ENCODE measurements around the gene EGR2.
"Not testable (repeated sequence)": the region's sequence is repeated elsewhere in the genome, so short reads cannot be mapped to it uniquely, and the experiment has no call there.

The EGR2 gene

DNA sequence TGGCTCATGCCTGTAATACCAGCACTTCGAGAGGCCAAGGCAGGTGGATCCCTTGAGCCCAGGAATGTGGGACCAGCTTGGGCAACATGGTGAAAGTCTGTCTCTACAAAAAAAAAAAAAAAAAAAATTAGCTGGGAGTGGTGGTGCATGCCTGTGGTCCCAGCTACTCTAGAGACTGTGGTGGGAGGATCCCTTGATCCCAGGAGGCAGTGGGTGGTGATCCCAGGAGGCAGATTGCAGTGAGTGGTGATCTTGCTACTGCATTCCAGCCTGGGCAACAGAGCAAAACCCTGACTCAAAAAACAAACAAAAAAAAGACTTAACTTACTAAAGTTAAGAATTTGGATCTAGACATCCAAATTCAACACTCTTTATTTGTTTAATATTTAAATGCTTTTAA, 21.9 kb downstream of the EGR2 start:
- DNase-seq (ENCODE audit: low spot score): peak; percentile 79

- DNase-seq (ENCODE audit: low spot score): no peak
Measured at GRCh38 chr10:62792261-62792660, 23.9 kb downstream of the EGR2 start.

- DNase-seq (ENCODE audit: low spot score): no peak
Measured at GRCh38 chr10:62790571-62790970, 25.6 kb downstream of the EGR2 start.

DNA sequence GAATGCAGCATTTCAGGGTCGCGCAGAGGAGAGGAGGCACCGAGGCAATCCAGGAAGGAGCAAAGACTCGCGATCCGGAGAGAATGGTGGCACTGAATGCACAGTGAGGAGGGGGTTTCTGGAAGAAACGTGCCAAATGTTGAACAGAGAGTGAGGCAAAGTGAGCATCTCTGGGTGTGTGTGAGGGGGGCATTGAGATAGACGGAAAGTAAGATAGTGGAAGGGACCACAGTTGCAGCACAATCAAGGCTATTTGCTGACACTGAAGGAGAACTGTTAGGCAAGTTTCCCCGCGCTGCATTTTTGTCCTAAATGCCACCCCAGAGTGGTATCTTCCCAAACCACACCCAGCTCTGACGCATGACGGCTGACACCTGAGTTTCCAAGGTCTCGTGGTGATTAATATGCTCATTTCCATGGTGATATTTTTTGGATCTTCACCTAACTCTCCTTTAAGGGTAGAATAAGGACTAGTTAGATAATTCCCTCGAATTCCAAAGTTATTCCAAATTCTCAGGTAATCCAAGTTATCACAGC, 26.1 kb downstream of the EGR2 start:
- DNase-seq (ENCODE audit: low spot score): no peak

DNA sequence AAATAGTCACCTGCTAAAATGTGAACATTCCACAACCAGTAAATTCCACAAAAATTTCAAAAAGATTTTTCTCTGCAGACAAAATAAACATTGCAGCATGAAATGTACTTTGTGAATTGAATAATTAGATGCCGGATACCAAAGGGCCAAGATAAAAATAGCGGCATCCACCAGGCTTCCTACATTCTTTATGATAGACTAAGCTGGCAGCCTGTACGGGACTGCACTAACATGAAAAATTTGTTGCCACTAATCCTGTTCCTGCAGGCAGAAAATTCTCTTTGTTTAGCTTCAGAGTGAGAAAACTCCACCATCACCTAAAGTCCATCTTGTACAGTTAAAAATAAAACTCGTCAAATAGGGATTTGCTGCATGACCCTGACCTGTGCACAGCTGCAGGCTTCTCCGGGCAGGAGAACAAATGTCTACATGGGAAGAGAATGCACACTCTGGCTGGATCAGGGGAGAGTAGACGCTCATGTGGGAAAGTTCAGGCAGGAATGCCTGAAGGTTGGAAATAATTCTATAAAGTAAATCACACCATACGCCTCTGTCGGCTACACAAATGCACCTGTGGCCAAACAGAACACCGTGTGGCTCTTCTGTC, 27.2 kb downstream of the EGR2 start:
- DNase-seq (ENCODE audit: low spot score): no peak

GRCh38 chr10:62788285-62788684, 27.9 kb downstream of the EGR2 start:
- not testable (repeated sequence) for DNase-seq (ENCODE audit: low spot score)

GRCh38 chr10:62784537-62784936, 31.6 kb downstream of the EGR2 start:
- DNase-seq (ENCODE audit: low spot score): not testable (repeated sequence)

GRCh38 chr10:62779487-62780248, 36.5 kb downstream of the EGR2 start:
- peak; percentile 90 for DNase-seq (ENCODE audit: low spot score)

DNA sequence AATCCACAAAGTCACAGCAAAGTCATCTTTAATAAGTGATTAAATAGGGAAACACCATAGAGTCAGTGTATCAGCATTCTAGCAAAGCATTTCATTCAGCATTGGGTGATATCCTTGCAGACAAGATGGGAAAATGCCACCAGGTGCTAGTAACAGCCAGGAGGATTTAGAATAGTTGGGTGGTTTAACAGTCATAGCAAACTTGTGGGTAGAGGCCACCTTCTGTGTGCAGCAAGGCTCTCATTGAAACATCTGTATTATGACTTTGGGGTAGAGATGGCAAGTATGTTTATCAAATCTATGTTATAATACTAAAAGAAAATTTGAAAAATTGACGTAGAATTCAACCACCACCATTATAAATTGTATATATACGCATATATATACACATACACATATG, 38.0 kb downstream of the EGR2 start:
- peak; percentile 38 for DNase-seq (ENCODE audit: low spot score)

GRCh38 chr10:62772186-62772974, 43.8 kb downstream of the EGR2 start:
- DNase-seq (ENCODE audit: low spot score): no peak

GRCh38 chr10:62769574-62770242, 46.5 kb downstream of the EGR2 start:
- DNase-seq (ENCODE audit: low spot score): no peak

DNA sequence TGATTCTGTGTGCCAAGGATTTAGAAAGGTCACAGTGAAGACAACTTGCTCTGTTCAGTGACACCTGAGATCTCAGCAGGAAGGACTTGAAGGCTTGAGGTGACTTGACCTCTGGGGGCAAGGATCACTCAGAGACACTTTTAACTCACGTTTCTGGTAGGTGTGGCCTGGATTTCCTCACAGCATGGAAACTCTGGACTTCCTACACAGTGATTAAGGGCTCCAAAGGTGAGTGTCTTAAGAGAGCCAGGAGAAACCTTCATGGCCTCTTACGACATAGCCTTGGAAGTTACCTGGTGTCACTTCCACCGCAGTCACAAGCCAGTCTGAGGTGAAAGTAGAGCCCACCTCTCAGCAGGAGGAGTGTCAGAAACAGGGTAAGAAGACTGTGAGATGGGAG, 49.8 kb downstream of the EGR2 start:
- no peak for DNase-seq (ENCODE audit: low spot score)

GRCh38 chr10:62765726-62766125, 50.4 kb downstream of the EGR2 start:
- DNase-seq (ENCODE audit: low spot score): no peak

DNA sequence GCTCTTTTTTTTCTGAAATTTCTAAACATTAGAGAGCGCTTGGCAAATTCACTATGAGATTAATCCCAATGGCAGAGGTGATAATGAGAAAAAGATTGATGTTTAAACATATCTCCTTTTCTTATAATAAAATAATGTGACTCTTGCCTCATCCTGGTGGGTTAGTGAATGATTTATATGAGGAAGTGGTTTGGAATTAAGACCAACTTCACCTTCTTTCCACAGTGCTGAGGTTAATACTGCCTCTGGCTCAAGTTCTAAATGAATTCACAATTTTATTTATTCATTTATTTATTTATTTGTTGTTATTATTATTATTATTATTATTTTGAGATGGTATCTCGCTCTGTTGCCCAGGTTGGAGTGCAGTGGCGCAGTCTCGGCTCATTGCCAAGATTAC, 52.2 kb downstream of the EGR2 start:
- no peak for DNase-seq (ENCODE audit: low spot score)

DNA sequence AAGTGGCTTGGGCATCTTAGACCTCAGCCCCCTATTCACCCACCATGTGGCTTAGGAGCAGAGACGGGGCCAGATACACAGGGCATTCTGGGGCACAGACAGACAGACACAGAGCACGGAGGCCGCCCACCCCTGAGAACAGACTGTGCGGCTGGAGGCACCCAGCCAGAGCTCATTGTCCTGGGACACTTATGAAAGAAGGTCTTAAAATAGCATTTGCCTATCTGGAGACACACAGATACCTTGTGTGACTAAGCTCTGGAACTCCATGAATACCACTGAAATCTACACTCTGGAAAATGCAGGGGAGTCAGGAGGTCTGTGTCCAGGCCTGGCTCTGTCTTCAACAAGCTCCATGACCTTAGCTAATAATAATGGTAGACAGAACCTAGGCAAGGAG, 53.0 kb downstream of the EGR2 start:
- no peak for DNase-seq (ENCODE audit: low spot score)

All from kidney tubule cell (primary cell).